Measurements from ENCODE around the gene POLD3. TPM values are rescaled to one million over a fixed set of nuclear protein-coding genes. Genes with fewer than 3 reads are reported as not detected.
A peak's percentile ranks its signal among the peaks of the same experiment; 100 is the strongest.

The POLD3 gene
- 22.6 TPM for total RNA-seq (ENCODE audit: insufficient read depth, low replicate concordance)

- peak; percentile 97 for DNase-seq (ENCODE audit: low spot score)
Measured at GRCh38 chr11:74592441-74593362, at the start of gene POLD3. TSS of gene POLD3 (plus strand) at chr11:74592582. CDS start at chr11:74592659, 77 bp downstream.

- DNase-seq (ENCODE audit: low spot score) = no peak
Measured at GRCh38 chr11:74543991-74544390, 48.4 kb upstream of the POLD3 start.

- peak; percentile 46 for DNase-seq (ENCODE audit: low spot score)
Measured at GRCh38 chr11:74546752-74547151, 45.6 kb upstream of the POLD3 start.

GRCh38 chr11:74550991-74551753 lies 41.2 kb upstream of the POLD3 start:
- no peak for DNase-seq (ENCODE audit: low spot score)

GRCh38 chr11:74551754-74552145 lies 40.6 kb upstream of the POLD3 start:
- DNase-seq (ENCODE audit: low spot score) = no peak

GRCh38 chr11:74557526-74557925 lies 34.9 kb upstream of the POLD3 start:
- DNase-seq (ENCODE audit: low spot score) = no peak

GRCh38 chr11:74559110-74559933 lies 33.1 kb upstream of the POLD3 start:
- no peak for DNase-seq (ENCODE audit: low spot score)

GRCh38 chr11:74559934-74560309 lies 32.5 kb upstream of the POLD3 start:
- no peak for DNase-seq (ENCODE audit: low spot score)

- no peak for DNase-seq (ENCODE audit: low spot score)
Measured at GRCh38 chr11:74566146-74566960, 26.0 kb upstream of the POLD3 start.

GRCh38 chr11:74568028-74568427 lies 24.4 kb upstream of the POLD3 start:
- DNase-seq (ENCODE audit: low spot score) = no peak

GRCh38 chr11:74570266-74571061 lies 21.9 kb upstream of the POLD3 start:
- DNase-seq (ENCODE audit: low spot score) = peak; percentile 41

GRCh38 chr11:74571062-74571399 lies 21.4 kb upstream of the POLD3 start:
- no peak for DNase-seq (ENCODE audit: low spot score)

GRCh38 chr11:74572349-74572748 lies 20.0 kb upstream of the POLD3 start:
- no peak for DNase-seq (ENCODE audit: low spot score)

GRCh38 chr11:74574563-74574962 lies 17.8 kb upstream of the POLD3 start:
- DNase-seq (ENCODE audit: low spot score) = no peak

GRCh38 chr11:74575999-74576398 lies 16.4 kb upstream of the POLD3 start:
- DNase-seq (ENCODE audit: low spot score) = no peak

GRCh38 chr11:74577181-74577580 lies 15.2 kb upstream of the POLD3 start:
- DNase-seq (ENCODE audit: low spot score) = no peak

- peak; percentile 84 for DNase-seq (ENCODE audit: low spot score)
Measured at GRCh38 chr11:74577624-74578396, 14.6 kb upstream of the POLD3 start.

- DNase-seq (ENCODE audit: low spot score) = no peak
Measured at GRCh38 chr11:74579577-74580270, 12.7 kb upstream of the POLD3 start.
